CD4-positive, alpha-beta T cell treated with Interleukin-6 at 100 ng/mL for 8 hours (primary cell): ENCODE measurements around the gene TRIM22.

ENCODE experiments used
- DNase-seq: peaks from one replicate; pipeline ENCODE4 v3.0.0-alpha.2; 2020; ENCODE audit warnings: mixed read lengths, low spot score

TRIM22 gene

DNA sequence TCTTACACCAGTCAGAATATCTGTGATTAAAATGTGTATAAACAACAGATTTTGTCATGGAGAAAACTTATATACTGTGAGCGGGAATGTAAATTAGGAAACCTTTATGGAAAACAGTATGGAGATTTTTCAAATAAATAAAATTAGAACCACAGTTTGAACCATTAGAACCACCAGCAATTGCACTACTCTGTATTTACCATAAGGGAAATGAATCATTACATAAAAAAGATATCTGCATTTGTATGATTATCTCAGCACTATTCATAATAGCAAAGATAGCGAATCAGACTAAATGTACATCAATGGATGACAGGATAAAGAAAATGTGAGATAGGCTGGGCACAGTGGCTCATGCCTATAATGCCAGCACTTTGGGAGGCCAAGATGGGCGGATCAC is 57.0 kb downstream of the TRIM22 start:
- no peak for DNase-seq

GRCh38 chr11:5749836-5750235 is 60.2 kb downstream of the TRIM22 start:
- no peak for DNase-seq

GRCh38 chr11:5753943-5754342 is 64.4 kb downstream of the TRIM22 start, which contains the start of gene OR52N4:
Gene OR52N4, plus strand, starts transcription at chr11:5754243. Its CDS starts 498 bp downstream, at chr11:5754741.
- no peak for DNase-seq
